SK-N-SH (cell line): ENCODE data around the gene ZNF639. TPM values are rescaled to one million over a fixed set of nuclear protein-coding genes. Genes with fewer than 3 reads are reported as not detected.

ENCODE experiments used
- CTCF ChIA-PET: fragments of 300-600, 350-600 bp; formaldehyde crosslinking; extraction: SDS; loops from one replicate; lab custom pipeline; 2021; lab: Yijun Ruan, JAX
- POLR2A ChIA-PET: fragments of 350-600 bp; sonication (Branson Sonifier 250); formaldehyde crosslinking; extraction: SDS; loops from one replicate; lab custom pipeline; 2020; ENCODE audit warnings: antibody characterized with exemption, inconsistent platforms; lab: Yijun Ruan, JAX
- DNase-seq: peaks from one replicate; pipeline ENCODE4 v3.0.0; 2012
- H2AFZ ChIP-seq: fragments of 200-600 bp; sonication (generic); 2 replicates; pipeline ENCODE4 v1.8.1; 2016; ENCODE audit warnings: antibody characterized with exemption, mild to moderate bottlenecking, low read depth
- H3F3A ChIP-seq: fragments of 200-600 bp; sonication (generic); replicated peaks from 2 replicates; pipeline ENCODE3; 2016; ENCODE audit warnings: antibody characterized with exemption, mild to moderate bottlenecking; ENCODE audit not compliant: insufficient read depth
- H3K27ac ChIP-seq, 2 experiments: fragments of 200-500 bp in 1 of 2; fragments of 200-600 bp in 1 of 2; sonication (Bioruptor generic) in 1 of 2; sonication (generic), shearing (Covaris generic) in 1 of 2; 2 replicates each; pipeline versions ENCODE4 v1.5.1 to v1.6.1; 2014 to 2016; ENCODE audit warnings: low read depth in 2 of 2, inconsistent platforms in 1 of 2, low read length in 1 of 2, mild to moderate bottlenecking in 1 of 2, mixed read lengths in 1 of 2
- H3K27me3 ChIP-seq: fragments of 200-600 bp; sonication (generic), shearing (Covaris generic); 2 replicates; pipeline ENCODE4 v1.6.1; 2016; ENCODE audit warnings: mixed run types; ENCODE audit not compliant: insufficient read depth
- H3K36me3 ChIP-seq, 2 experiments: fragments of 200-500 bp in 1 of 2; fragments of 200-600 bp in 1 of 2; sonication (Bioruptor generic) in 1 of 2; sonication (generic) in 1 of 2; replicated peaks in 1 of 2; 2 replicates each; pipeline versions ENCODE3 to v1.5.1; 2014 to 2016; ENCODE audit warnings: low read length in 1 of 2, mild to moderate bottlenecking in 1 of 2; ENCODE audit not compliant: insufficient read depth in 2 of 2, control insufficient read depth in 1 of 2
- H3K4me1 ChIP-seq, 2 experiments: fragments of 200-500 bp in 1 of 2; fragments of 200-600 bp in 1 of 2; sonication (Bioruptor generic) in 1 of 2; sonication (generic), shearing (Covaris generic) in 1 of 2; 2 replicates each; pipeline versions ENCODE4 v1.5.1 to v1.6.1; 2014 to 2016; ENCODE audit warnings: low read depth in 1 of 2, low read length in 1 of 2, mixed run types in 1 of 2; ENCODE audit not compliant: insufficient read depth in 2 of 2, control insufficient read depth in 1 of 2
- H3K4me2 ChIP-seq: fragments of 200-600 bp; sonication (generic), shearing (Covaris generic); 2 replicates; pipeline ENCODE4 v1.6.1; 2017; ENCODE audit warnings: mixed run types
- H3K4me3 ChIP-seq, 2 experiments: fragments of 200-500 bp in 1 of 2; fragments of 200-600 bp in 1 of 2; sonication (Bioruptor generic) in 1 of 2; sonication (generic), shearing (Covaris generic) in 1 of 2; 2 replicates each; pipeline versions ENCODE4 v1.5.1 to v1.8.1; 2014 to 2016; ENCODE audit warnings: low read depth in 2 of 2, inconsistent platforms in 1 of 2, low read length in 1 of 2, mild to moderate bottlenecking in 1 of 2, mixed read lengths in 1 of 2, moderate library complexity in 1 of 2
- H3K79me2 ChIP-seq: fragments of 200-600 bp; sonication (generic); 2 replicates; pipeline ENCODE4 v1.8.1; 2017; ENCODE audit warnings: mild to moderate bottlenecking; ENCODE audit not compliant: insufficient read depth
- H3K9ac ChIP-seq: fragments of 200-600 bp; sonication (generic); 2 replicates; pipeline ENCODE4 v1.6.1; 2017; ENCODE audit warnings: mixed run types
- H3K9me2 ChIP-seq: fragments of 200-600 bp; sonication (generic); 2 replicates; pipeline ENCODE4 v1.6.1; 2017; ENCODE audit warnings: mixed run types
- H3K9me3 ChIP-seq: fragments of 200-600 bp; sonication (generic); 2 replicates; pipeline ENCODE4 v1.6.1; 2017; ENCODE audit warnings: mixed run types, mild to moderate bottlenecking, moderate library complexity
- H4K20me1 ChIP-seq: fragments of 200-600 bp; sonication (generic); 2 replicates; pipeline ENCODE4 v1.6.1; 2017; ENCODE audit warnings: mild to moderate bottlenecking, mixed run types; ENCODE audit not compliant: insufficient read depth
- ELF1 ChIP-seq: IDR thresholded peaks from 2 replicates; pipeline ENCODE4 v1.4.0; 2012
- EP300 ChIP-seq, 2 experiments: IDR thresholded peaks; 2 replicates each; pipeline versions ENCODE4 v1.4.0 to v1.6.1; 2012; ENCODE audit warnings: borderline replicate concordance in 1 of 2, low read depth in 1 of 2, low read length in 1 of 2
- EZH2phosphoT487 ChIP-seq: fragments of 200-600 bp; sonication (generic); IDR thresholded peaks from 2 replicates; pipeline ENCODE4 v1.6.1; 2017; ENCODE audit warnings: low read depth, mixed run types, mild to moderate bottlenecking, antibody characterized with exemption, moderate library complexity, borderline replicate concordance
- FOSL2 ChIP-seq: IDR thresholded peaks from 2 replicates; pipeline ENCODE4 v1.4.0; 2012; ENCODE audit warnings: low read depth, mild to moderate bottlenecking, moderate library complexity, borderline replicate concordance
- FOXJ3 ChIP-seq: sonication (generic); formaldehyde crosslinking; IDR thresholded peaks from 2 replicates; pipeline ENCODE4 v1.5.1; 2020; ENCODE audit warnings: mild to moderate bottlenecking, missing genetic modification reagents
- GATA2 ChIP-seq: sonication (generic); formaldehyde crosslinking; IDR thresholded peaks from 2 replicates; pipeline ENCODE4 v1.5.0; 2020; ENCODE audit warnings: mild to moderate bottlenecking, missing genetic modification reagents
- MEF2A ChIP-seq: IDR thresholded peaks from 2 replicates; pipeline ENCODE4 v1.4.0; 2012; ENCODE audit warnings: low read depth, borderline replicate concordance
- MXI1 ChIP-seq: IDR thresholded peaks from 2 replicates; pipeline ENCODE4 v1.6.1; 2012; ENCODE audit warnings: mild to moderate bottlenecking, low read depth, low read length, improper control_type of control experiment
- NFIC ChIP-seq: IDR thresholded peaks from 2 replicates; pipeline ENCODE4 v1.4.0; 2012; ENCODE audit warnings: borderline replicate concordance
- NRF1 ChIP-seq: IDR thresholded peaks from 2 replicates; pipeline ENCODE4 v1.6.1; 2012; ENCODE audit warnings: low read depth, mild to moderate bottlenecking, low read length
- RAD21 ChIP-seq: IDR thresholded peaks from 2 replicates; pipeline ENCODE4 v1.6.1; 2012; ENCODE audit warnings: mild to moderate bottlenecking, low read length
- RCOR1 ChIP-seq: fragments of 150-350 bp; IDR thresholded peaks from 2 replicates; pipeline ENCODE4 v1.6.1; 2017; ENCODE audit warnings: antibody characterized with exemption, low read length
- RFX5 ChIP-seq: IDR thresholded peaks from 2 replicates; pipeline ENCODE4 v1.6.1; 2012; ENCODE audit warnings: mild to moderate bottlenecking, improper control_type of control experiment, low read length
- RXRA ChIP-seq: IDR thresholded peaks from 2 replicates; pipeline ENCODE4 v1.4.0; 2012; ENCODE audit warnings: low read depth, mild to moderate bottlenecking, borderline replicate concordance
- TCF12 ChIP-seq: IDR thresholded peaks from 2 replicates; pipeline ENCODE4 v1.4.0; 2012
- YY1 ChIP-seq: IDR thresholded peaks from 2 replicates; pipeline ENCODE4 v1.4.0; 2012; ENCODE audit warnings: low read depth, mild to moderate bottlenecking
- WGBS: methylation state at CpG from one replicate; pipeline ENCODE4 v1.1.6; 2017; ENCODE audit warnings: low lambda C conversion rate; 5-methylcytosine and 5-hydroxymethylcytosine counted together
- polyA plus RNA-seq, 3 experiments: library from polyadenylated mRNA; depleted of rRNA; stranded (reverse); fragments of >200 nt; gene quantifications; 2 replicates each; pipeline ENCODE4 v1.2.3, GENCODE V29; 2012
- TF ChIP-seq, protein P1 (sequence below): fragments of 150-350 bp; IDR thresholded peaks from 2 replicates; pipeline ENCODE4 v1.6.1; 2016; ENCODE audit warnings: mild to moderate bottlenecking, low read depth, low read length
- TF ChIP-seq, protein P2 (sequence below): IDR thresholded peaks from 2 replicates; pipeline ENCODE4; 2012
- TF ChIP-seq, protein P3 (sequence below): fragments of 200-600 bp; sonication (generic); IDR thresholded peaks from 2 replicates; pipeline ENCODE4 v1.6.1; 2017; ENCODE audit warnings: antibody characterized with exemption, mild to moderate bottlenecking, moderate library complexity
- TF ChIP-seq, protein P4 (sequence below): IDR thresholded peaks from 2 replicates; pipeline ENCODE4 v1.4.0; 2012; ENCODE audit warnings: low read depth

Gene ZNF639
- polyA plus RNA-seq, 1 of the 3 experiments (the other 2 are of a cell fraction): 9.6 TPM

DNA sequence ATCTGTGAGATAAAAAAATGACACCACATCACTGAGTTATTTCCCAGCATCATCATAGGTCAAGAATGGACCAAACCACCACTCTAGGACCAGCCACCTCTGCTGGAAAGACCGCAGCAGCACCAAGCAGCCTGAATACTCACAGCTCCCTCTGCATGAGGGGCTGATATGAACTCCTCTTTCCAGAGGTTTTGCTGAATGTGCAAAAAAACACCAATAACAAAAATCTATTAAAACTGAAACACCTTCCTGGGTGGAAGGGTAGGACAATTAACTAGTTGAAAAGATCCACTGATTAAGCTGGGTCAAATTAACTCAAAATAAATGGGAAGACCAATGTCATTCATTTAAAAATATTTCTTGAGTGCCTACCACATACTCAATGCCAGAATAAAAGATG lies 43.0 kb upstream of the ZNF639 start:
- H3K79me2 ChIP-seq: no peaks in the 10 kb centered on the region
- H3K36me3 ChIP-seq: no peaks in the 10 kb centered on the region
- H3K4me2 ChIP-seq: no peak overlapping the region
- ChIA-PET CTCF (interaction anchor here (0.6 kb wide), 1 partner anchor 72 kb away, joined by 3 read pairs; no protein-coding TSS in a partner anchor), POLR2A (no interaction called here)
- DNase-seq: no peak
- no peaks in the 10 kb centered on the region for H3K27me3 ChIP-seq
- WGBS: 38% methylated on average over 1 of the region's 1 CpG
- no peaks in the 10 kb centered on the region for H3K4me1 ChIP-seq
- no peaks in the 10 kb centered on the region; the same call in 1 of the 2 replicates for H3K9me3 ChIP-seq
- H3K4me3 ChIP-seq: no peak overlapping the region
- no peak overlapping the region for H2AFZ ChIP-seq
- H3K27ac ChIP-seq: no peak overlapping the region
- H3K9me2 ChIP-seq: no peaks in the 10 kb centered on the region
- no peak overlapping the region for H3K9ac ChIP-seq
- no peaks in the 10 kb centered on the region for H4K20me1 ChIP-seq
- H3F3A ChIP-seq: no peaks in the 10 kb centered on the region
- no peak for TF ChIP-seq RAD21
- no peak for TF ChIP-seq YY1
- TF ChIP-seq FOSL2: no peak
- TF ChIP-seq MEF2A: no peak
- TF ChIP-seq RFX5: no peak
- no peak for TF ChIP-seq NRF1
- TF ChIP-seq, protein P1, sequence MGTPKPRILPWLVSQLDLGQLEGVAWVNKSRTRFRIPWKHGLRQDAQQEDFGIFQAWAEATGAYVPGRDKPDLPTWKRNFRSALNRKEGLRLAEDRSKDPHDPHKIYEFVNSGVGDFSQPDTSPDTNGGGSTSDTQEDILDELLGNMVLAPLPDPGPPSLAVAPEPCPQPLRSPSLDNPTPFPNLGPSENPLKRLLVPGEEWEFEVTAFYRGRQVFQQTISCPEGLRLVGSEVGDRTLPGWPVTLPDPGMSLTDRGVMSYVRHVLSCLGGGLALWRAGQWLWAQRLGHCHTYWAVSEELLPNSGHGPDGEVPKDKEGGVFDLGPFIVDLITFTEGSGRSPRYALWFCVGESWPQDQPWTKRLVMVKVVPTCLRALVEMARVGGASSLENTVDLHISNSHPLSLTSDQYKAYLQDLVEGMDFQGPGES: no peak
- no peak for TF ChIP-seq RXRA
- TF ChIP-seq, protein P2, sequence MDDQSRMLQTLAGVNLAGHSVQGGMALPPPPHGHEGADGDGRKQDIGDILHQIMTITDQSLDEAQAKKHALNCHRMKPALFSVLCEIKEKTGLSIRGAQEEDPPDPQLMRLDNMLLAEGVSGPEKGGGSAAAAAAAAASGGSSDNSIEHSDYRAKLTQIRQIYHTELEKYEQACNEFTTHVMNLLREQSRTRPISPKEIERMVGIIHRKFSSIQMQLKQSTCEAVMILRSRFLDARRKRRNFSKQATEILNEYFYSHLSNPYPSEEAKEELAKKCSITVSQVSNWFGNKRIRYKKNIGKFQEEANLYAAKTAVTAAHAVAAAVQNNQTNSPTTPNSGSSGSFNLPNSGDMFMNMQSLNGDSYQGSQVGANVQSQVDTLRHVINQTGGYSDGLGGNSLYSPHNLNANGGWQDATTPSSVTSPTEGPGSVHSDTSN: no peak
- TF ChIP-seq EP300 (IDR thresholded peaks at IDR 0.05; ENCODE audit: borderline replicate concordance in 1 of 2, low read depth in 1 of 2, low read length in 1 of 2): no peak
- TF ChIP-seq NFIC: no peak

DNA sequence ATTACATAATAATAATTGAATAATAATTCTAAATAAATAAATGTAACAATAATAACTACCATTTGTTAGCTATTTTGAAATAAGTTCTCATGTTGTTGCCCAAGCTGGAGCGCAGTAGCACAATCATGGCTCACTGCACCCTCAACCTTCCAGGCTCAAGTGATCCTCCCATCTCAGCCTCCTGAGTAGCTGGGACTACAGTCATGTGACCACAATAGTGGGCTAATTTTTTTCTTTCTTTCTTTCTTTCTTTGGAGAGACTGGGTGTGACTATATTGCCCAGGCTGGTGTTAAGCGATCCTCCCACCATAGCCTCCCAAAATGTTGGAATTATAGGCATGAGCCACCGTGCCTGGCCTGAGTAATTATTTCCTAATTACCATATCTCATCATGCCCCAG lies 41.0 kb upstream of the ZNF639 start:
- POLR2A ChIA-PET: no interaction called here
- Histone ChIP-seq H3K4me2 (no peak overlapping the region), H3F3A (no peaks in the 10 kb centered on the region), H3K27ac (no peak overlapping the region), H3K36me3 (no peaks in the 10 kb centered on the region), H3K9ac (no peak overlapping the region), H3K9me3 (no peaks in the 10 kb centered on the region; the same call in 1 of the 2 replicates), H3K4me3 (no peak overlapping the region), H3K4me1 (no peaks in the 10 kb centered on the region), H4K20me1 (no peaks in the 10 kb centered on the region), H3K9me2 (no peaks in the 10 kb centered on the region), H3K27me3 (no peaks in the 10 kb centered on the region), H3K79me2 (no peaks in the 10 kb centered on the region), H2AFZ (no peak overlapping the region)
- TF ChIP-seq, protein P3, sequence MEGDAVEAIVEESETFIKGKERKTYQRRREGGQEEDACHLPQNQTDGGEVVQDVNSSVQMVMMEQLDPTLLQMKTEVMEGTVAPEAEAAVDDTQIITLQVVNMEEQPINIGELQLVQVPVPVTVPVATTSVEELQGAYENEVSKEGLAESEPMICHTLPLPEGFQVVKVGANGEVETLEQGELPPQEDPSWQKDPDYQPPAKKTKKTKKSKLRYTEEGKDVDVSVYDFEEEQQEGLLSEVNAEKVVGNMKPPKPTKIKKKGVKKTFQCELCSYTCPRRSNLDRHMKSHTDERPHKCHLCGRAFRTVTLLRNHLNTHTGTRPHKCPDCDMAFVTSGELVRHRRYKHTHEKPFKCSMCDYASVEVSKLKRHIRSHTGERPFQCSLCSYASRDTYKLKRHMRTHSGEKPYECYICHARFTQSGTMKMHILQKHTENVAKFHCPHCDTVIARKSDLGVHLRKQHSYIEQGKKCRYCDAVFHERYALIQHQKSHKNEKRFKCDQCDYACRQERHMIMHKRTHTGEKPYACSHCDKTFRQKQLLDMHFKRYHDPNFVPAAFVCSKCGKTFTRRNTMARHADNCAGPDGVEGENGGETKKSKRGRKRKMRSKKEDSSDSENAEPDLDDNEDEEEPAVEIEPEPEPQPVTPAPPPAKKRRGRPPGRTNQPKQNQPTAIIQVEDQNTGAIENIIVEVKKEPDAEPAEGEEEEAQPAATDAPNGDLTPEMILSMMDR: no peak
- TF ChIP-seq TCF12 (no peak), RCOR1 (no peak), ELF1 (no peak), EZH2phosphoT487 (no peak), MXI1 (no peak), GATA2 (CRISPR knock-in tag) (no peak), FOXJ3 (CRISPR knock-in tag) (no peak)
- TF ChIP-seq, protein P4, sequence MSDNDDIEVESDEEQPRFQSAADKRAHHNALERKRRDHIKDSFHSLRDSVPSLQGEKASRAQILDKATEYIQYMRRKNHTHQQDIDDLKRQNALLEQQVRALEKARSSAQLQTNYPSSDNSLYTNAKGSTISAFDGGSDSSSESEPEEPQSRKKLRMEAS: no peak
- no peak for DNase-seq
- CTCF ChIA-PET: interaction anchor here (0.6 to 1.3 kb wide), 2 partner anchors 10 to 1299 kb away, joined by 3 to 4 read pairs; no protein-coding TSS in a partner anchor
- WGBS: 68% methylated on average over 3 of the region's 3 CpGs
